BLaER1 treated with 17β-estradiol and CSF1 and Interleukin-3, amounts not matched to agents 10 nM and 100 nM (cell line): ENCODE measurements around the gene RERE.
A peak's percentile ranks its signal among the peaks of the same experiment; 100 is the strongest.

Source experiments
- H3K27ac ChIP-seq, 11 experiments: shearing (Covaris generic); formaldehyde crosslinking; 2 replicates each; pipeline ENCODE4 v1.8.1; 2022
- H3K27me3 ChIP-seq, 11 experiments: shearing (Covaris generic); formaldehyde crosslinking; 2 replicates each; pipeline ENCODE4 v1.8.1; 2022
- H3K36me3 ChIP-seq, 11 experiments: shearing (Covaris generic); formaldehyde crosslinking; 2 replicates each; pipeline ENCODE4 v1.8.1; 2022
- H3K4me1 ChIP-seq, 10 experiments: shearing (Covaris generic); formaldehyde crosslinking; 2 replicates each; pipeline ENCODE4 v1.8.1; 2022
- H3K4me2 ChIP-seq, 11 experiments: shearing (Covaris generic); formaldehyde crosslinking; 2 replicates each; pipeline ENCODE4 v1.8.1; 2022
- H3K4me3 ChIP-seq, 10 experiments: shearing (Covaris generic); formaldehyde crosslinking; 2 replicates each; pipeline ENCODE4 v1.8.1; 2022
- H3K9ac ChIP-seq, 11 experiments: shearing (Covaris generic); formaldehyde crosslinking; 2 replicates each; pipeline ENCODE4 v1.8.1; 2022
- H3K9me3 ChIP-seq, 11 experiments: shearing (Covaris generic); formaldehyde crosslinking; replicated peaks in 1 of 11; 2 replicates each; pipeline ENCODE4 v1.8.1; 2022
- H4K20me1 ChIP-seq, 11 experiments: shearing (Covaris generic); formaldehyde crosslinking; 2 replicates each; pipeline ENCODE4 v1.8.1; 2022
- Cebpa-rat ChIP-seq, 11 experiments: shearing (Covaris generic); IDR thresholded peaks; 2 replicates each; pipeline ENCODE4 v1.8.1; 2022

The RERE gene

DNA sequence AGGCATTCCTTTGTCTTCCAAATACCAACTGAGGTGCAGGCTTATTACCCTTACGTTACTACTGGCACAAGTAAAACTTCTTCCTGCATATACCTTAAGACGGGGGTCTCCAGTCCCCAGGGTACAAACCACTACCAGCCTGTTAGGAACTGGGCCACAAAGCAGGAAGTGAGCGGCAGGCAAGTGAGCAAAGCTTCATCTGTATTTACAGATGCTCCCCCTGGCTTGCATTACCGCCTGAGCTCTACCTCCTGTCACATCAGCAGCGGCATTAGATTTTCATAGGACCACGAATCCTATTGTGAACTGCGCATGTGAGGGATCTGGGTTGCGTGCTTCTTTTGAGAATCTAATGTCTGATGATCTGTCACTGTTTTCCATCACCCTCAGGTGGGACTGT, 386.4 kb downstream of the RERE start:
- Histone ChIP-seq H3K9me3 (no peaks in the 10 kb centered on the region), H3K27me3 (peaks cover 0 to 25% (median 4%) of the 10 kb centered on the region in 11 experiments; a peak in 7 of 22 replicates), H3K4me3 (no peak overlapping the region), H3K4me1 (peaks cover 58 to 75% (median 67%) of the 10 kb centered on the region in 10 experiments), H4K20me1 (peaks cover 77 to 100% (median 96%) of the 10 kb centered on the region in 11 experiments), H3K4me2 (peak overlapping the region; percentile 77 to 91 (median 85)), H3K9ac (no peak overlapping the region), H3K36me3 (peaks cover 0 to 23% (median 15%) of the 10 kb centered on the region in 11 experiments; a peak in 16 of 22 replicates), H3K27ac (no peak overlapping the region)
- TF ChIP-seq Cebpa-rat (IDR thresholded peaks at IDR 0.05): no peak

DNA sequence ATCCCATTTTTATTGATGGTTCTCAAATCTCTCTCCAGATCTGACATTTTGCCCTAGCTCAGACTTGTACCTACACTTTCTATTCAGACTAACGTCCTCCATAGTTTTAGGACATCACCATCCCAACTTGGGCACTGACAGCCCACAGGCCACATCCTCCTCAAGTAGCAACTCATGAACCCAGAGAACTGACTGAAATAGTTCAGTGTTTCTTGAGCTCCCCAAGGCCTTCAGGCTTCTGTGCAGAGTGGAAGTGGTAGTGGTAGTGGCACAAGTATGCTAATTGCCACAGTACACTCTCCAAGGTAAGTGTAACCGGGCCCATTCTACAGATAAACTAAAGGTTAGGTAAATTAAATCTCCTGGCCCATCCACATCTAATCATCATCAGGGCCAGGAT, 387.0 kb downstream of the RERE start:
- H3K4me2 ChIP-seq: peak overlapping the region; percentile 77 to 91 (median 85)
- no peak overlapping the region for H3K9ac ChIP-seq
- H3K4me1 ChIP-seq: peaks cover 63 to 78% (median 70%) of the 10 kb centered on the region in 10 experiments

DNA sequence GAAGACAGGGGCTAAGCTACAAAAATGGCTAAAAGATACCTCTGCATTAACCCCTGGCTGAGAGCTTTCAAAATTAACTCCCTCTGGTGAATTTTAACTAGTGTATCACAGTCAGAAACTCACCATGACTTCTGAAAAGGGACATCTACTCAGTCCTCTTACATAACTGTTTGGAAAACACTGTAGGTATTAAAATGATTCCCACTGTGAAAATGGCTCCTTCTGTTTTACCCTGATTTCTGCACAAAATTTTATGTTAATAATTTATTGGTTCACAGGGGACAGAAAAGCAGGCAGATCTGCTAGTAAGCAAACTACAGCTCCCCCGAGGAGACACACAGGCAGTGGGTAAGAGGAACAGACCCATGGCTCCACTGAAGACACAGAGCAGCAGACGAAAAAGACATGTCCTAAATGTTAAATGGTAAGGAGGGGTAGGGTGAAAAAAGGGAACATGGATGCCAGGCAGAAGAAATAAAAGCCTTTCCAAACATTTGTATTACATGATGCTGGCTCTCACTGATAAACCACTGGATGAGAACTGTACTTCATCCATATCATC, 387.8 kb downstream of the RERE start:
- H3K9ac ChIP-seq: no peak overlapping the region
- peaks cover 72 to 87% (median 76%) of the 10 kb centered on the region in 10 experiments for H3K4me1 ChIP-seq
- peaks cover 0 to 39% (median 4%) of the 10 kb centered on the region in 11 experiments; a peak in 7 of 22 replicates for H3K27me3 ChIP-seq
- no peaks in the 10 kb centered on the region for H3K9me3 ChIP-seq
- H3K4me2 ChIP-seq: peak overlapping the region; percentile 77 to 91 (median 85)
- H3K4me3 ChIP-seq: no peak overlapping the region
- no peak for TF ChIP-seq Cebpa-rat (IDR thresholded peaks at IDR 0.05)
- peaks cover 0 to 14% (median 6%) of the 10 kb centered on the region in 11 experiments; a peak in 12 of 22 replicates for H3K36me3 ChIP-seq
- H3K27ac ChIP-seq: no peak overlapping the region
- peaks cover 83 to 100% (median 96%) of the 10 kb centered on the region in 11 experiments for H4K20me1 ChIP-seq

More for the DNA sequence above, 387.0 kb downstream of the RERE start:
- H3K9me3 ChIP-seq: no peaks in the 10 kb centered on the region
- TF ChIP-seq Cebpa-rat (IDR thresholded peaks at IDR 0.05): no peak
- H3K27ac ChIP-seq: no peak overlapping the region
- peaks cover 81 to 100% (median 96%) of the 10 kb centered on the region in 11 experiments for H4K20me1 ChIP-seq
- peaks cover 0 to 30% (median 4%) of the 10 kb centered on the region in 11 experiments; a peak in 7 of 22 replicates for H3K27me3 ChIP-seq
- peaks cover 0 to 18% (median 12%) of the 10 kb centered on the region in 11 experiments; a peak in 15 of 22 replicates for H3K36me3 ChIP-seq
- H3K4me3 ChIP-seq: no peak overlapping the region

DNA sequence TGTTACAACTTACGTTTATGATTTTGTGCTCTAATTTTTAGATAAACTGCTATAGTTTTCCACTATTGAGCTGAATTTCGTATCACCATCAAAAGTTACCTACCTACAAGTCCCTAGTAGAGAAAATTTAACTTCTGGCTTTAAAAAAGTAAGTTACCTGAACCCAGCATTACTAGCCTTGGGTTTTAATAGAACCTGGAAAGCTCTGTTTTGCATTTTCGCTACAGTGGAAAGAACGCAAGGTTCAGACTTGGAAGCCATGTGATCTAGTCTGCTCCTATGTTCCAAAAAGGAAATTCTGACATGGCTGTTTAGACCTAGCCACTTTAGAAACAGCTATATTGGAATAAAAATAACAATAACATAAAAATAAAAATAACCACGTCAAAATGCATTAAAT, 389.0 kb downstream of the RERE start:
- peak overlapping the region in 5 of 11 experiments; percentile 36 to 75 (median 60); a peak in 8 of 22 replicates for H3K27ac ChIP-seq

DNA sequence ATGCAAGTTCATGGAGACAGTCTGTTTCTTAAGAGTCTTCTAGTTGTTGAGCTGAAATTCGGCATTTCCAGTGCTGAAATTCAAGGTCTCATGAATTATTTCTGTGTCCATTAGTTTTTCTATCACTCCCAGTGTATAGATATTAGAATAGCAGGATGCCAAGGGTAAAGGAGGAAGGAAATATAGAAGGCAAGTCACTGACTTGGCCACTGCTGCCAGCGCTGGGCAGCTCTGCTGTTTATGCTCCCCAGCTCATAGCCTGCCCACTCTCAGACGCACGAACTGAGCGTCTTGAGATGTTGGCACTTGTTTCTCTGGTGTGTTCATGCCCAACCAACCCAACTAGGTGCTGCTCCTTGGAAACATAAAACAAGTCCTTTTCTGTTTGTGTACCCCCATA, 389.5 kb downstream of the RERE start:
- Histone ChIP-seq H3K9me3 (no peaks in the 10 kb centered on the region), H3K4me1 (peaks cover 79 to 96% (median 84%) of the 10 kb centered on the region in 10 experiments), H3K4me2 (peak overlapping the region; percentile 77 to 91 (median 85)), H3K36me3 (peaks cover 0 to 8% (median 0%) of the 10 kb centered on the region in 11 experiments; a peak in 6 of 22 replicates), H3K27me3 (peaks cover 0 to 40% (median 4%) of the 10 kb centered on the region in 11 experiments; a peak in 7 of 22 replicates), H3K4me3 (peak overlapping the region in 8 of 10 experiments; percentile 8 to 53 (median 28); a peak in 8 of 20 replicates), H3K27ac (peak overlapping the region in 10 of 11 experiments; percentile 23 to 75 (median 58); a peak in 19 of 22 replicates), H4K20me1 (peaks cover 71 to 98% (median 96%) of the 10 kb centered on the region in 11 experiments), H3K9ac (peak overlapping the region in 10 of 11 experiments; percentile 0 to 63 (median 43); a peak in 13 of 22 replicates)
- no peak for TF ChIP-seq Cebpa-rat (IDR thresholded peaks at IDR 0.05)

More for the DNA sequence above, 389.0 kb downstream of the RERE start:
- H3K9me3 ChIP-seq: no peaks in the 10 kb centered on the region
- H3K9ac ChIP-seq: peak overlapping the region in 6 of 11 experiments; percentile 12 to 63 (median 56); a peak in 8 of 22 replicates
- peak overlapping the region in 5 of 10 experiments; percentile 8 to 42 (median 31); a peak in 4 of 20 replicates for H3K4me3 ChIP-seq
- H3K4me2 ChIP-seq: peak overlapping the region; percentile 77 to 91 (median 85)
- peaks cover 75 to 98% (median 96%) of the 10 kb centered on the region in 11 experiments for H4K20me1 ChIP-seq
- H3K36me3 ChIP-seq: peaks cover 0 to 8% (median 0%) of the 10 kb centered on the region in 11 experiments; a peak in 6 of 22 replicates
- no peak for TF ChIP-seq Cebpa-rat (IDR thresholded peaks at IDR 0.05)
- peaks cover 0 to 40% (median 4%) of the 10 kb centered on the region in 11 experiments; a peak in 7 of 22 replicates for H3K27me3 ChIP-seq
- H3K4me1 ChIP-seq: peaks cover 79 to 95% (median 84%) of the 10 kb centered on the region in 10 experiments

DNA sequence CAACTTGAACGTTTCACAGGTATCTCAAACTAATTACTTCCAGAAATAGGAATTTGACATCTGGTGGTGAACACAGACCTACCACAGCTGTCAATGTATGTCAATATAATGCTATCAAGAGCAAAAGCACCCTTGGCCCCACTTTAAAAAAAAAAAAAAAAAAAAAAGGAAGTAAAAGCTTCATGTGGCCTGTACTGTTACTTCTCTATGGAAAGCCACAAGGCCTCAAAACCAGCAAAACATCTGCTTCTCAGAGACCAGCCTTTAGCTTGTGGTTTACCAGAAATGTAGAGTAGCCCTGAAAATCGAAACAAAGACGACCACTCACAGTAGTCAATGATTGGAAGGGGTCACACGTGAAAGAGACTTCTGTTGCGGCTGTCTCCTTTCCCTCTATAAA, 389.9 kb downstream of the RERE start:
- H3K4me3 ChIP-seq: peak overlapping the region in 6 of 10 experiments; percentile 8 to 53 (median 32); a peak in 6 of 20 replicates
- no peaks in the 10 kb centered on the region for H3K9me3 ChIP-seq
- H4K20me1 ChIP-seq: peaks cover 66 to 98% (median 96%) of the 10 kb centered on the region in 11 experiments
- H3K36me3 ChIP-seq: peaks cover 0 to 8% (median 0%) of the 10 kb centered on the region in 11 experiments; a peak in 6 of 22 replicates
- peaks cover 0 to 40% (median 4%) of the 10 kb centered on the region in 11 experiments; a peak in 7 of 22 replicates for H3K27me3 ChIP-seq
- H3K9ac ChIP-seq: peak overlapping the region in 9 of 11 experiments; percentile 0 to 63 (median 46); a peak in 11 of 22 replicates
- peaks cover 79 to 96% (median 86%) of the 10 kb centered on the region in 10 experiments for H3K4me1 ChIP-seq
- peak overlapping the region; percentile 77 to 91 (median 85) for H3K4me2 ChIP-seq
- H3K27ac ChIP-seq: peak overlapping the region in 10 of 11 experiments; percentile 29 to 75 (median 58); a peak in 17 of 22 replicates
- TF ChIP-seq Cebpa-rat (IDR thresholded peaks at IDR 0.05): no peak

DNA sequence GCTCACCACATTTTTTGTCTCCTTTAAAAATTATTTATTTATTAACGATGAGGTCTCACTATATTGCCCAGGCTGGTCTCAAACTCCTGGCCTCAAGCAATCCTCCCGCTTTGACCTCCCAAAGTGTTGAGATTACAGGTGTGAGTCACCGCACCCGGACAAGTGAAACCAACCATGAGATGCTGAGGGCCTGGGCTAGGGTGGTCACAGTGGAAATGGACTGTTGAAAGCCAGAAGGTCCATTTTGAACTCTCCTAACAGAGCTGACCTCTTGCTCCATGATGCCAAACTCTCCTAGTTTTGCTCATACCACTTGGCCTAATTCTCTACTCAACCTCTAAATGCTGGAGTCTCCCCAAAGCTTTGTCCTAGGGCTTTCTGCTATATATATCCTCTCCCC, 390.4 kb downstream of the RERE start:
- Histone ChIP-seq H3K27ac (peak overlapping the region in 7 of 11 experiments; percentile 3 to 75 (median 51); a peak in 8 of 22 replicates), H3K4me3 (no peak overlapping the region), H3K27me3 (peaks cover 0 to 40% (median 4%) of the 10 kb centered on the region in 11 experiments; a peak in 7 of 22 replicates), H3K4me2 (peak overlapping the region; percentile 71 to 91 (median 85)), H3K9me3 (no peaks in the 10 kb centered on the region), H3K9ac (peak overlapping the region in 3 of 11 experiments; percentile 16 to 61 (median 32); a peak in 3 of 22 replicates), H3K4me1 (peaks cover 79 to 96% (median 86%) of the 10 kb centered on the region in 10 experiments), H4K20me1 (peaks cover 62 to 98% (median 96%) of the 10 kb centered on the region in 11 experiments), H3K36me3 (peaks cover 0 to 8% (median 3%) of the 10 kb centered on the region in 11 experiments; a peak in 7 of 22 replicates)
- TF ChIP-seq Cebpa-rat (IDR thresholded peaks at IDR 0.05): no peak

DNA sequence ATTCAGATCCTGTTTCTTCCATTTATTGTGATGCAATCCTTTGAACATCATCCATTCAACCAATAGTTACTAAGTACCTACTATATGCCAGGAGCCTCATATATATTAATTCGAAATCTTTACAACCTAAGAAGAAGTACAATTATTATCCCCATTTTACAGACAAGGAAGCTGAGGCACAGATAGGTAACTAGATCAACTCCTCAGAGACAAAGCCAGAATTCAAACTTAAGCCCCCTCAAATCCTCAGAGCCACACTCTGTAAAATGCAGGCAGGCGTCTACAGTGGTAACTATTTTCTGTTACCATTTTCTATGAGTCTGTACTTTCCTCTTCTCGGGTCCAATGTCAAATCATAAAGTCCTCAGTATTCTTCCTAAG, 391.7 kb downstream of the RERE start:
- peaks cover 0 to 40% (median 4%) of the 10 kb centered on the region in 11 experiments; a peak in 7 of 22 replicates for H3K27me3 ChIP-seq
- peak overlapping the region in 9 of 11 experiments; percentile 77 to 99 (median 89); a peak in 8 of 22 replicates for H3K4me2 ChIP-seq
- no peak for TF ChIP-seq Cebpa-rat (IDR thresholded peaks at IDR 0.05)
- H3K4me3 ChIP-seq: no peak overlapping the region
- H3K9ac ChIP-seq: no peak overlapping the region
- H3K27ac ChIP-seq: no peak overlapping the region
- peaks cover under 1 to 15% (median 12%) of the 10 kb centered on the region in 11 experiments; a peak in 14 of 22 replicates for H3K36me3 ChIP-seq
- H4K20me1 ChIP-seq: peaks cover 62 to 98% (median 96%) of the 10 kb centered on the region in 11 experiments; a peak in 21 of 22 replicates
- H3K4me1 ChIP-seq: peaks cover 79 to 96% (median 84%) of the 10 kb centered on the region in 10 experiments
- no peaks in the 10 kb centered on the region for H3K9me3 ChIP-seq
